Esophagus mucosa (tissue), 1 donor: ENCODE data around the gene SMIM13. TPM values are rescaled to one million over a fixed set of nuclear protein-coding genes. Genes with fewer than 3 reads are reported as not detected.

Experiments used
- ATAC-seq: fragments of 200-7000 bp; cut with Tn5 transposase; one replicate; pipeline ENCODE4 v1.9.1; 2020
- total RNA-seq: library from RNA; stranded (reverse); gene quantifications from one replicate; pipeline ENCODE4 v1.2.4, GENCODE V29; 2023
- donor health status: DM: yes; HTN: yes; CAD: no.

The SMIM13 gene
- total RNA-seq, 1 donor from 2014 or later = 5.5 TPM

- ATAC-seq = no peak
These were observed 30.3 kb downstream of the SMIM13 start for GRCh38 chr6:11123978-11124377.

- ATAC-seq = peak; percentile 31
These were observed 33.2 kb downstream of the SMIM13 start for GRCh38 chr6:11126876-11127275.

- peak; percentile 10 for ATAC-seq
These were observed 35.0 kb downstream of the SMIM13 start for GRCh38 chr6:11128608-11129007.

DNA sequence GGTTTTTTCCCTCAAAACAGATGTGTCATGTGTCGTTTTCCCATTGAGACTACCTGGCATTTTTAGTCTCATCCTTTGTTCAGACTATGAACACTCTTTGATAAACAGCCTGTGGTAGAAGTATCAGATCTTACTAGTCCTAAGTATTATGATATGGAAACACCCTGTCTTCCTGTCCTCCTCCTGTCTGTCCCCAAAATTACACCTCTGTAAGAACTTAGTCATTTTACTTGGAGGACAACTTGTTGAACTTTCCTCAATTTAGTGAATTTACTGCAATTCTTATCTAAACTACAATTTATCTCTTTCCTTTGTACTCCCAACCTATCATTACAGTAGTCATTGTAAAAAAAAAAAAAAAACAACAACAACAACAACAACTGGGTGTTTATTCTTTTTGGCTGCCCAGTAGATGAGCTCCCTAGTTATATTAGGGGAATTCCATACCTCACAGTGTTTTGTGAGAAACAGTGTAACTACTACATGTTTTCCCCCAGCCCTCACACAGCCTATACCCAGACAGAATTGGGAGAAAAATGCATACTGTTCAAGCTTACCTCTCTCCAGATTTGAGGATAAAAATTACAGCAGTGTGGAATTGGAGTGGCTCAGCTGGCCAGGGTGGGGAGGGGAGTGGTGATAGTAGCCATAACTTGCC is 36.4 kb downstream of the SMIM13 start:
- ATAC-seq = no peak

DNA sequence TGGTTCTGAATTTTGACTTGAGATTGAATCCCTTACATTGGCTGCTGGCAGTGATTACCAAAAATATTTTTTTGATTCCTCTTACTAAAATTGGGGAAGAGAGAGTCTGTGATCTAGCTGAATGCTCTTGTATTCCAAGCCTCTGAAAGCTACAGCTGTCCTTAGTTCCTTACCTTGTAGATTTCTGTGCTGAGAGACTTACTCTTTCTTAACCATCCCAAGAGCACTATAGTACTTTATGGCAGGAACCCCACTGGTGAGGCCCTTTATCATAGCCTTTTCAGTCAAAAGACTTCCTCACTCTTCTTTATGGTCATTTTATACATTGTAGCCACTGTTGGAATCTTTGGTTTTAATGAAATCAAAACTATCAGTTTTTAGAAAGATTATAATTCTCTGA is 37.0 kb downstream of the SMIM13 start:
- no peak for ATAC-seq

GRCh38 chr6:11132194-11132888 is 38.7 kb downstream of the SMIM13 start:
- no peak for ATAC-seq

GRCh38 chr6:11133281-11133680 is 39.6 kb downstream of the SMIM13 start:
- ATAC-seq = no peak

- ATAC-seq = no peak
These were observed 43.2 kb downstream of the SMIM13 start for GRCh38 chr6:11136809-11137208.

DNA sequence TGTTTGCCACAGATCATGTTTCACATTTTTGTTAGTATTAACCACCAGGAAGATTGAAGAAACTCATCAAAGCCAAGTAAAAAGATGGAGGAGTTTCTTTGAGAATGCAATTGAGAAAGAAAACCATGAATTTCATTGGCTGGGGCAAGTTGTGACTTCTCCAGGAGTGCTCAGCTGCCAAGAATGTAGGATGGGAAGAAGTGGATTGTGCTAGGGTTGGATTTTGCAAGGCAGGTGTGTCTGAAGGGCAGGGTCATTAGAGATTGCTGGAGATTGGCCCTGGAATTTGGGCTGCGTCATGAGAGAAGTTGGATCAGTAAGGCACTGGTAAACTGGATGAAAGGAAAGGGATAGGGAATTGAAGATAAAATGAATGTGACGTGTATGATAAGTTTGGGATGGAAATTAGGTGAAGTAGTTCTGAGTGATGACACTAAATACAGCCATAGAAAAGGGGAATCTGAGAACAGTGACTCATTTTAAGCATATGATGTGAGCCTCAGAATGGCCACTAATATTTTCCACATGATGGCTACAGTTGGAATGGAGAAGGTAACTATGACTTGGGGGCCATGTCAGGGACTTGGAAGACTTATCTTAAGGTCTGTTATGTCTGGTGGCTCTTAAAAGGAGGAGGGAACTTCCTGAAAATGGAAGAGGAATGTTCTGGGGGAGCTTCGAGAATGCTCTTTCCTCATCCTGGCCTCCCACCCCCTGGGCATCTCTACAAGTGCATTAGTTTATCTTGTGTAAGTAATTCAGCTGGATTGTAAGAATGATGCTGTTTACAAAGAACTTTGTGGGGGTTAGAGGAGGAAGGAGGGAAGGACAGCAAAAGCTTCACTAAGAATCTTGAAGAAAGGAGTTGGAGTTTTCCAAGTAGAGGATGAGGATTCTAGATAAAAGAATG is 45.7 kb downstream of the SMIM13 start:
- ATAC-seq = peak; percentile 89

GRCh38 chr6:11140056-11140455 is 46.4 kb downstream of the SMIM13 start:
- ATAC-seq = no peak

GRCh38 chr6:11141295-11141694 is 47.7 kb downstream of the SMIM13 start:
- ATAC-seq = no peak

DNA sequence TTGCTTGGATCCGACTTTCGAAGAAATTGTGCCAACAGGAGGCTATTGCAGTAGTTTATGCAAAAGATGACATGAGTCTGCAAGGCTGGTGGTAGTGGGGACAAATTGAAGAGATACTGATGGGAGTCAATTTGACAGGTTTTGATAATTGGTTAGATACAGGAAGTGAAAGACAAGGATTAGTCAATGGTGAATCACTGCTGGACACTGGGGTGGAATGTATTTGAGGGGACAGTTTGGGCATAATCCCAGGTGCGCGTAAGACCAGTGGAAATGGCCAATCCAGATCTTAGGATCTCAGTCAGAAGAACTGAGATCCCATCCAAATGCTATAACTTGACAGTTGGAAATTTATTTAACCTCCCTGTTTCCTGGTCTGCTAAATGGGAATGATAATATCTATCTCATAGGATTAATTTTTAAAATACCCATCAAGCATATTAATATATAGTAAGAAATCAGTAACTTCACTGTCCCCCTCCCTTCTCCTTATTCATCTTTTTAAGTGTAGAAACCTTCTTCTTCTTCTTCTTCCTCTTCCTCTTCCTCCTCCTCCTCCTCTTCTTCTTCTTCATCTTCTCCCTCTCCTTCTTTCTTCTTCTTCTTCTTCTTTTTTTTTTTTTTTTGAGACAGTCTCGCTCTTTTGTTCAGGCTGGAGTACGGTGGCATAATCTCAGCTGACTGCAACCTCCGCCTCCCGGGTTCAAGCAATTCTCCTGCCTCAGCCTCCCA is 48.8 kb downstream of the SMIM13 start:
- no peak for ATAC-seq

GRCh38 chr6:11143394-11144371 is 50.0 kb downstream of the SMIM13 start:
- peak; percentile 93 for ATAC-seq

GRCh38 chr6:11144393-11144851 is 50.8 kb downstream of the SMIM13 start:
- ATAC-seq = peak; percentile 79

GRCh38 chr6:11146117-11146826 is 52.6 kb downstream of the SMIM13 start:
- ATAC-seq = no peak

DNA sequence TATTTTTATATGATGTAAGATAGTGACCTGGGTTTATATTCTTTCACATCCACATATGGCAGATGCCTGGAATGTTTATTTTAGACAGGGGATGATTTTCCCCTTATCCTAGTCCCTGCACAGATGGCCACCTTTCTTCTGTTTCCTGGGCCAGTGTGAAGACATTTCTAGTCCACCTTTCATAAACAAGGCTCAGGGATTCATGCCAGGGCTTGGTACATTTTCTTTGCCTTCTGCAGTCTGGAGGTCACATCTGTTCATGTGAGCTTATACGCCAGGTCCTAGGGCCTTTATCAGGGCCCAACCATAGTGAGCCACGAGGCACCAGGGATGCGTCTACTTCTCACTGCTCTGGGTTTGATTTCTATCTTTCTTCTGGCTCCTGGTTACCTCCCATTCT is 55.9 kb downstream of the SMIM13 start:
- ATAC-seq = no peak

GRCh38 chr6:11151488-11151887 is 57.9 kb downstream of the SMIM13 start:
- ATAC-seq = no peak

- ATAC-seq = no peak
These were observed 58.9 kb downstream of the SMIM13 start for GRCh38 chr6:11152581-11152980.

DNA sequence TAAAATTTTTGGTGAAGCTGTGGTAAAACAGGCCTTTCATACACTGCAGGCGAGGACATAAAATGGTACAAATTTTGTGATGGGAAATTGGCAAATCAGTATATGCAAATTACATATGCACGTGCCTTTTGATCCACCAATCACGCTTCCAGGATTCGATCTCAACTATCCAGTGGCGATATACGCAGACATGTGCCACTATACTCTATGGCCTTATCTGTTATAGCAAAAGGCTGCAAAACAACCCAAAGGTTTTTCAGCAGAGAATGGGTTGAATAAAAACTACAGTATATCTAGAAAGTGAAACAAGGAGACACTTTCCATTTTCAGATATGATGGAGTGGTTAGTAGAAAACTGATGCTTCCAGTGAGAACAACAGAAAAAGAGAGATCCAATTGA is 59.8 kb downstream of the SMIM13 start:
- ATAC-seq = no peak

- no peak for ATAC-seq
These were observed 62.0 kb downstream of the SMIM13 start for GRCh38 chr6:11155589-11155988.

GRCh38 chr6:11160199-11160598 is 66.6 kb downstream of the SMIM13 start:
- peak; percentile 42 for ATAC-seq
